Mammary epithelial cell (primary cell): ENCODE results near the gene NOL4L.

Source experiments
- CTCF ChIP-seq, 2 donors: IDR thresholded peaks in 1 of 2; conservative IDR thresholded peaks in 1 of 2; 2 replicates each; pipeline ENCODE4 v1.5.1; 2011 to 2012; ENCODE audit warnings: inconsistent platforms in 2 of 2, low read length in 2 of 2, mild to moderate bottlenecking in 2 of 2, control low read depth in 1 of 2, low read depth in 1 of 2; ENCODE audit not compliant: insufficient read depth in 1 of 2; ENCODE audit errors: extremely low read depth in 1 of 2
- EZH2 ChIP-seq: IDR thresholded peaks from 2 replicates; pipeline ENCODE4 v1.6.1; 2012; ENCODE audit warnings: low read length, inconsistent platforms, borderline replicate concordance

DNA sequence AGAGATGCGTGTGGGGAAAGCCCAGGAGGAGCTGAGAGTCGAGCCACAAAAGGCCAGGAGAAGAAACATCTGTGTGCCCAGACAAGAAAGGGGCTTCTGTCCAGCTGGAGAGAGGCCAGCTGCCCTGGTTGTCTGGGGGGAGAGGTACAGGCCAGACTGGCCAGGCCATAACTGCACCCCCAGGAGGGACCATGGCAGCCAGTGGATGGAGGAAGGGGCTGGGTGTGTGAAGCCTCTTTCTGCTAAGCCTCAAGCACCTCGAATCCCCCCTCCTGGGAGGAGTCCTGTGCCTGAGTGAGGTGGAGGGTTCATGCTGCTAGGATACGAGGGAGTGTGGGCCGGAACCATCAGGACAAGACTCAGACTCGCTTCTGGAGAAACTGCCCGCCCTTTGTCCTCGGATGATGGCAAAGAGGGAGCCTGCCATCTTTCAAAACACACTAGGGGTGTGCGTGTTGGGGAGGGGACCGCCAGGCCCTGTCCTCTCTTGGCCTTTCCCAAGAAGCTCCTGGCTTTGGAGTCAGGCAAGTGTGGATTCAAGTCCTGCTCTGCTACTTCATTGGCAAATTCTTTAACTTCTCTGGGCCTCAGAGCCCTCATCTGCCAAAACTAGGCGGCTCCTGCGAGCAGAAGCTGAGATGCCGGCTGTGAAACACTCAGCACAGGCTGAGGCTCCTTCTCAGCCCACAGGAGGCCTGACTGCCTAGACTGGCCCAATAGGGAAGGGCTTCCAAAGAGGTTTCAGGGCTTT is 136.7 kb downstream of the NOL4L start:
- TF ChIP-seq EZH2: no peak
- TF ChIP-seq CTCF (conservative IDR thresholded peaks at IDR 0.05 in 1 of 2, IDR thresholded peaks at IDR 0.05 in 1 of 2; ENCODE audit: extremely low read depth in 1 of 2, insufficient read depth in 1 of 2, low read depth in 1 of 2, low read length in 2 of 2): no peak
